Measurements from ENCODE around the gene ADD3. TPM values are rescaled to one million over a fixed set of nuclear protein-coding genes. Genes with fewer than 3 reads are reported as not detected.

The ADD3 gene
- total RNA-seq, 3 donors from 2014 or later (not counting 1 experiment from before 2014, with no cell fraction given): 341 to 437 (median 344) TPM

DNA sequence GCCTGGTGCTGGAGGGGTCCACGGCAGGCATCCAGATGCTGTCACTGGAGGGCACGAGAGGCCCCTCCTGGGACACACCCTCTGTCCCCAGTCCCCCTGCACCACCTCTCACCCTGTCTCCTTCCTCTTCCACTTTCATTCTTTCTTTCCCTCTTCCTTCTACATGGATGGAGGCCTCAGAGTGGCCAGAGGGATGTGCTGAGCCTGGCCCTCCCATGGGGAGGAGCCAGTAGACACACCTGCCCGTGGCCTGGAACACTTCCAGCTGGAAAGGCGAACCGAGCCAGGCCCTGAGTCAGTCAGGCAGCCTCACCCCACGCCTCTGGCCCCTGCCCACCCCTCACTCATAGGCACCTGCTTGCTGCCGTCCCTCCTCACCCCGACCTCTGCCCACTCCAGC, 143.7 kb downstream of the ADD3 start:
- no peaks in the 10 kb centered on the region for H3K9me3 ChIP-seq (ENCODE audit: control insufficient read depth, insufficient read depth, low read length)
- DNase-seq: no peak
- peaks cover 51% of the 10 kb centered on the region for H3K27me3 ChIP-seq (ENCODE audit: control insufficient read depth, insufficient read depth, low read length)
- intact Hi-C loops (cut with micrococcal nuclease): no loop called here
- TF ChIP-seq, protein P1, sequence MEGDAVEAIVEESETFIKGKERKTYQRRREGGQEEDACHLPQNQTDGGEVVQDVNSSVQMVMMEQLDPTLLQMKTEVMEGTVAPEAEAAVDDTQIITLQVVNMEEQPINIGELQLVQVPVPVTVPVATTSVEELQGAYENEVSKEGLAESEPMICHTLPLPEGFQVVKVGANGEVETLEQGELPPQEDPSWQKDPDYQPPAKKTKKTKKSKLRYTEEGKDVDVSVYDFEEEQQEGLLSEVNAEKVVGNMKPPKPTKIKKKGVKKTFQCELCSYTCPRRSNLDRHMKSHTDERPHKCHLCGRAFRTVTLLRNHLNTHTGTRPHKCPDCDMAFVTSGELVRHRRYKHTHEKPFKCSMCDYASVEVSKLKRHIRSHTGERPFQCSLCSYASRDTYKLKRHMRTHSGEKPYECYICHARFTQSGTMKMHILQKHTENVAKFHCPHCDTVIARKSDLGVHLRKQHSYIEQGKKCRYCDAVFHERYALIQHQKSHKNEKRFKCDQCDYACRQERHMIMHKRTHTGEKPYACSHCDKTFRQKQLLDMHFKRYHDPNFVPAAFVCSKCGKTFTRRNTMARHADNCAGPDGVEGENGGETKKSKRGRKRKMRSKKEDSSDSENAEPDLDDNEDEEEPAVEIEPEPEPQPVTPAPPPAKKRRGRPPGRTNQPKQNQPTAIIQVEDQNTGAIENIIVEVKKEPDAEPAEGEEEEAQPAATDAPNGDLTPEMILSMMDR (IDR thresholded peaks at IDR 0.05): no peak
- Mint-ChIP-seq H3K4me3 (no peak overlapping the region), H3K4me1 (peaks cover 25 to 33% of the 10 kb centered on the region in 2 donors), H3K27me3 (ENCODE audit: low read depth in 2 of 2) (peaks cover 60 to 84% of the 10 kb centered on the region in 2 donors), H3K36me3 (no peaks in the 10 kb centered on the region), H3K27ac (no peak overlapping the region), H3K9me3 (no peaks in the 10 kb centered on the region)
- no peak overlapping the region for H3K4me3 ChIP-seq (ENCODE audit: low read length)
- ATAC-seq: no peak
- 56% methylated on average over 4 of the region's 8 CpGs for WGBS (ENCODE audit: insufficient coverage)
- H3K36me3 ChIP-seq (ENCODE audit: control insufficient read depth, insufficient read depth, low read length): no peaks in the 10 kb centered on the region
- H3K4me1 ChIP-seq (ENCODE audit: control insufficient read depth, insufficient read depth, low read length): peaks cover 14% of the 10 kb centered on the region
- no peak overlapping the region for H3K27ac ChIP-seq (ENCODE audit: low read length)

DNA sequence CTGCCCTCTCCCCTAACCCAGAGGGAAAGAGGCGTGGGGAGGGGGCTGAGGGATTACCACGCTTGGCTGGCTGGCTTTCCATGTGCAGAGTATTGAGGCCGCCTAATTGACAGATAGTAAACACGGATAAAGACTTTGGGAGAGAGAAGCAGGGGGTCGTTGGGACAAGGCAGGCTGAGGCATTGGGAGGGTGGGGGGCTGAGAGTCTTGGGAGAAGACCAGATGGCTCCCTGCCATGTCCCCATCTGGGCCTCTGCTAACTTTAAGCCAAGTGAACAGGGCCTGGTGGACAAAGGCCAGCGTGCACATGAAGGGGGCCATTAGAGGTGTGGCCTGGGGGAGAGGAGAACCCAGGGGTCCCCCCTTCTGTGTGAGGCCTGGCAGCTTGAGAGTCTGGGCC, 144.2 kb downstream of the ADD3 start:
- 91% methylated on average over 6 of the region's 6 CpGs for WGBS (ENCODE audit: insufficient coverage)
- ATAC-seq (no peak), DNase-seq (no peak)
- H3K4me3 Mint-ChIP-seq: no peak overlapping the region
- H3K4me1 Mint-ChIP-seq: peaks cover 30 to 38% of the 10 kb centered on the region in 2 donors
- Histone ChIP-seq H3K4me1 (ENCODE audit: control insufficient read depth, insufficient read depth, low read length) (peaks cover 19% of the 10 kb centered on the region), H3K27ac (ENCODE audit: low read length) (no peak overlapping the region), H3K4me3 (ENCODE audit: low read length) (no peak overlapping the region), H3K36me3 (ENCODE audit: control insufficient read depth, insufficient read depth, low read length) (no peaks in the 10 kb centered on the region), H3K9me3 (ENCODE audit: control insufficient read depth, insufficient read depth, low read length) (no peaks in the 10 kb centered on the region), H3K27me3 (ENCODE audit: control insufficient read depth, insufficient read depth, low read length) (peaks cover 48% of the 10 kb centered on the region)
- intact Hi-C loops (cut with micrococcal nuclease): no loop called here
- no peaks in the 10 kb centered on the region for H3K9me3 Mint-ChIP-seq
- peaks cover 61 to 79% of the 10 kb centered on the region in 2 donors for H3K27me3 Mint-ChIP-seq (ENCODE audit: low read depth in 2 of 2)
- H3K27ac Mint-ChIP-seq: no peak overlapping the region
- H3K36me3 Mint-ChIP-seq: no peaks in the 10 kb centered on the region
- TF ChIP-seq, protein P1 (IDR thresholded peaks at IDR 0.05): no peak

DNA sequence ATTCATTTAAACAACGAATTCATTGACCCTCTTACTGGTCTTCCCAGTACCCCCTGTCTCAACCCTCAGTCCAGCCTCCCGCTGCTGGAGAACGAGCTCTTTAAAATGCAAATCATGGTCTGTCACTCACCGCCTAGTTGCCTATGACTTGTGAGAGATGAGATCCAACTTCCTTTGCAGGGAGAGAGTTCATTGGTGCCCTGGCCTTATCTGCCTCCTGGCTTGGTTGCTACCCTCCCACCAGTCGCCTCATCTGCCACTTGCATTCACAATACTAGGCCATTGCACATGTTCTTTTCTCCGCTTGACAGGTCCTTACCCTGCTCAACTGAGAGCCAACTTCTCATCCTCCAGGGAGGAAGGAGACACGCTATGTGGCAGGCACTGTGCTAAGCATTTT, 145.6 kb downstream of the ADD3 start:
- intact Hi-C loops (cut with micrococcal nuclease): no loop called here
- Histone ChIP-seq H3K36me3 (ENCODE audit: control insufficient read depth, insufficient read depth, low read length) (no peaks in the 10 kb centered on the region), H3K9me3 (ENCODE audit: control insufficient read depth, insufficient read depth, low read length) (no peaks in the 10 kb centered on the region), H3K27me3 (ENCODE audit: control insufficient read depth, insufficient read depth, low read length) (peaks cover 47% of the 10 kb centered on the region), H3K4me3 (ENCODE audit: low read length) (no peak overlapping the region), H3K27ac (ENCODE audit: low read length) (no peak overlapping the region), H3K4me1 (ENCODE audit: control insufficient read depth, insufficient read depth, low read length) (peaks cover 33% of the 10 kb centered on the region)
- DNase-seq (no peak), ATAC-seq (no peak)
- WGBS (ENCODE audit: insufficient coverage): 78% methylated on average over 7 of the region's 7 CpGs
- TF ChIP-seq, protein P1 (IDR thresholded peaks at IDR 0.05): no peak
- no peak overlapping the region for H3K4me3 Mint-ChIP-seq
- peaks cover 53 to 68% of the 10 kb centered on the region in 2 donors for H3K27me3 Mint-ChIP-seq (ENCODE audit: low read depth in 2 of 2)
- no peak overlapping the region for H3K27ac Mint-ChIP-seq
- no peaks in the 10 kb centered on the region for H3K9me3 Mint-ChIP-seq
- no peaks in the 10 kb centered on the region for H3K36me3 Mint-ChIP-seq
- peaks cover 36 to 44% of the 10 kb centered on the region in 2 donors for H3K4me1 Mint-ChIP-seq

DNA sequence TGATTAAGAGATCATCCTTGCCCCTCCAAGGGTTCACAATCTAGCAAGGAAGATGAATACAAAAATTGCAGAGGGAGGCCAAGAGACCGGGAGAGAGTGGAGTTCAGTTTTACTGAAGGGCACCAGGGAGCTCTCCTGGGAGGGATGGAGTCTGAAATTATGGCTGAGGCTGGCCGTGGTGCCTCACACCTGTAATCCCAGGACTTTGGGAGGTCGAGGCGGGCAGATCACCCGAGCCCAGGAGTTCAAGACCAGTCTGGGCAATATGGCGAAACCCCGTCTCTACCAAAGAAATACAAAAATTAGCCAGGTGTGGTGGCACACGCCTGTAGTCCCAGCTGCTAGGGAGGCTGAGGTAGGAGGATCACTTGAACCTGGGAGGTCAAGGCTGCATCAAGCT, 148.3 kb downstream of the ADD3 start:
- H3K27me3 Mint-ChIP-seq (ENCODE audit: low read depth in 2 of 2): peaks cover 54 to 64% of the 10 kb centered on the region in 2 donors
- no peaks in the 10 kb centered on the region for H3K36me3 ChIP-seq (ENCODE audit: control insufficient read depth, insufficient read depth, low read length)
- H3K4me3 ChIP-seq (ENCODE audit: low read length): no peak overlapping the region
- H3K27me3 ChIP-seq (ENCODE audit: control insufficient read depth, insufficient read depth, low read length): peaks cover 57% of the 10 kb centered on the region
- WGBS (ENCODE audit: insufficient coverage): 96% methylated on average over 8 of the region's 8 CpGs
- intact Hi-C loops (cut with micrococcal nuclease): loop anchor here (5.0 kb wide), 1 partner anchor 71 kb away; no protein-coding TSS in a partner anchor
- peak overlapping the region; percentile 74 for H3K4me3 Mint-ChIP-seq
- H3K4me1 ChIP-seq (ENCODE audit: control insufficient read depth, insufficient read depth, low read length): peaks cover 36% of the 10 kb centered on the region
- no peaks in the 10 kb centered on the region for H3K9me3 Mint-ChIP-seq
- no peaks in the 10 kb centered on the region for H3K9me3 ChIP-seq (ENCODE audit: control insufficient read depth, insufficient read depth, low read length)
- DNase-seq (no peak), ATAC-seq (no peak)
- H3K27ac Mint-ChIP-seq: peak overlapping the region; percentile 66 to 88
- peaks cover 43 to 48% of the 10 kb centered on the region in 2 donors for H3K4me1 Mint-ChIP-seq
- TF ChIP-seq, protein P1 (IDR thresholded peaks at IDR 0.05): no peak
- no peaks in the 10 kb centered on the region for H3K36me3 Mint-ChIP-seq
- H3K27ac ChIP-seq (ENCODE audit: low read length): no peak overlapping the region

Measured in natural killer cell (primary cell).